ENCODE results near the gene PRKG1.

GRCh38 chr10:51838471-51838870, 764.2 kb downstream of the PRKG1 start:
- TF ChIP-seq POLR2A (IDR thresholded peaks at IDR 0.05) (no peak), CTCF (IDR thresholded peaks at IDR 0.05) (no peak)

All from Peyer's patch (tissue), 4 donors.